Measurements from ENCODE around the gene KCNAB2. TPM values are rescaled to one million over a fixed set of nuclear protein-coding genes. Genes with fewer than 3 reads are reported as not detected.

Gene KCNAB2
- total RNA-seq, 1 donor from 2014 or later, result 3.3 TPM

DNA sequence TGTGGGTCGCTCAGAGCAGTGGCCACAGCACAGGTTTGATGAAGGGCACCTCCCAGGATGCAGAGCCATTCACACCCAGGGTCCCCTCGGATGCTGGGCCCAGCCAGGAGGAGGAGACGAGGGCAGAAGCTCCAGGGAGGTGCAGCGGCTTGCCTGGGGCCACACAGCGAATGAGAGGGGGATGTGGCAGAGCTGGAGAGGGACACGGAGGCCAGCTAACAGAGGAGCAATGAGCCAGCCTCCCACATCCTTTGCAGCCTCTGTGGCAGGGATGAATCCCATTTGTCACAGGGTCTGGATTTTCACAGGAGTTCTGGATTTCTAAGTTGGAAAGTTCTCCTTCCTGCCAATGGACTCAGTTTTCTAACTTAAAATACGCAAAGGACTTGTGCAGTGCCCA, 98.5 kb downstream of the KCNAB2 start:
- TF ChIP-seq, protein P1, sequence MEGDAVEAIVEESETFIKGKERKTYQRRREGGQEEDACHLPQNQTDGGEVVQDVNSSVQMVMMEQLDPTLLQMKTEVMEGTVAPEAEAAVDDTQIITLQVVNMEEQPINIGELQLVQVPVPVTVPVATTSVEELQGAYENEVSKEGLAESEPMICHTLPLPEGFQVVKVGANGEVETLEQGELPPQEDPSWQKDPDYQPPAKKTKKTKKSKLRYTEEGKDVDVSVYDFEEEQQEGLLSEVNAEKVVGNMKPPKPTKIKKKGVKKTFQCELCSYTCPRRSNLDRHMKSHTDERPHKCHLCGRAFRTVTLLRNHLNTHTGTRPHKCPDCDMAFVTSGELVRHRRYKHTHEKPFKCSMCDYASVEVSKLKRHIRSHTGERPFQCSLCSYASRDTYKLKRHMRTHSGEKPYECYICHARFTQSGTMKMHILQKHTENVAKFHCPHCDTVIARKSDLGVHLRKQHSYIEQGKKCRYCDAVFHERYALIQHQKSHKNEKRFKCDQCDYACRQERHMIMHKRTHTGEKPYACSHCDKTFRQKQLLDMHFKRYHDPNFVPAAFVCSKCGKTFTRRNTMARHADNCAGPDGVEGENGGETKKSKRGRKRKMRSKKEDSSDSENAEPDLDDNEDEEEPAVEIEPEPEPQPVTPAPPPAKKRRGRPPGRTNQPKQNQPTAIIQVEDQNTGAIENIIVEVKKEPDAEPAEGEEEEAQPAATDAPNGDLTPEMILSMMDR (conservative IDR thresholded peaks at IDR 0.05; ENCODE audit: low read depth, low read length), result no peak
- H3K4me3 ChIP-seq (ENCODE audit: low read depth, low read length), result no peak overlapping the region
- no peak for DNase-seq (ENCODE audit: low read depth)

DNA sequence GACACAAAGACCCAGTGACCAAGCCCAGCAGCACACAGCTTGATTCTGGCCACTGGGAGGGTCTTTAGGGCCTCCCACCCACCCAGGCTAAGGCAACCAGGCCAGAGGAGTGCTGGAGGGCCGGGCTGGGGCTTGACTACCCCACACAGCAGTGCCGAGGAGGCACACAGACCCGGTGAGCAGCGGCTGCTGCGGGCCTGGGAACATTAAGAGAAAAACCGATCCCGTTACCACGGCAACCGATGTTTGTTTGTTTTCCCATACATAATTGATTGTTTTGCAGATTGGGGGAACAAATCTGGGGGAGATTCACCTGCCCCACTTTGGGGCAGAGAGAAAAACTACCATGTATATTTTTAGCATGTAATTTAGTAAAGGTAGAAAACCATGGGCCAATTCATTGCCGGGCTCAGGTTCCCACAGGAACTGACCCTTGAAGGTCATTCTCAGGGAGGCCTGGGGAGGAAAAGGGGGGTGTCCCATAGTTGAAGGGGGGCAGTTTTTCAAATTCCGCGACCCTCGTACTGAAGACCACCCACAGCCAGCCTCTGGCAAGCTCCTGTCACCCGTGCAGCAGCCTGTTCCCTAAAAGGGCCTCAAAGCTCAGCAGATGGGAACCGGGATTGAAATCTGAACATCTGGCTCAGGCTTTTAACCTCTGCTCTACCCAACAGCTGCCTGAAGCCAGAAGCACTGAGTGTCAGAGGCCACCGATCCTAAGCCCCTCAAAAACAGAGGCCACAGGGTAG, 99.1 kb downstream of the KCNAB2 start:
- no peak overlapping the region for H3K4me3 ChIP-seq (ENCODE audit: low read depth, low read length)
- TF ChIP-seq, protein P1 (conservative IDR thresholded peaks at IDR 0.05; ENCODE audit: low read depth, low read length), result no peak
- DNase-seq (ENCODE audit: low read depth), result no peak

DNA sequence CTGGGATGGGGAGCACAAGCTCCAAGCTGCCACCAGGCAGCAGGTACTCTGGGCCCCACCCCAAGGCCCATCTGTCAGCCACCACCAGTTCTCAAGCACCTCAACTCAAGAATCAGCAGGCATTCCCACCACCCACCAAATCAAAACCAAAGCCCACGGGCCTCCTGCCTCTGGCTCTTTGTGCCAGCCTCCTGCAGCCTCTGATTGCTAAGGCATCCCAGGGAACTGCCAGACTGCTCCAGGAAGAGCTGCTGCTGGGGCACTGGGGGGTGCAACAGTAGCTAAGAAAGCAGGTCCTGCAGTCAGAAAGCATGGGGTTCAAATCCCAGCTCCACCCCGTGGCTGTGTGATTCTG, 99.7 kb downstream of the KCNAB2 start:
- TF ChIP-seq, protein P1 (conservative IDR thresholded peaks at IDR 0.05; ENCODE audit: low read depth, low read length), result no peak
- DNase-seq (ENCODE audit: low read depth), result no peak
- H3K4me3 ChIP-seq (ENCODE audit: low read depth, low read length), result no peak overlapping the region

DNA sequence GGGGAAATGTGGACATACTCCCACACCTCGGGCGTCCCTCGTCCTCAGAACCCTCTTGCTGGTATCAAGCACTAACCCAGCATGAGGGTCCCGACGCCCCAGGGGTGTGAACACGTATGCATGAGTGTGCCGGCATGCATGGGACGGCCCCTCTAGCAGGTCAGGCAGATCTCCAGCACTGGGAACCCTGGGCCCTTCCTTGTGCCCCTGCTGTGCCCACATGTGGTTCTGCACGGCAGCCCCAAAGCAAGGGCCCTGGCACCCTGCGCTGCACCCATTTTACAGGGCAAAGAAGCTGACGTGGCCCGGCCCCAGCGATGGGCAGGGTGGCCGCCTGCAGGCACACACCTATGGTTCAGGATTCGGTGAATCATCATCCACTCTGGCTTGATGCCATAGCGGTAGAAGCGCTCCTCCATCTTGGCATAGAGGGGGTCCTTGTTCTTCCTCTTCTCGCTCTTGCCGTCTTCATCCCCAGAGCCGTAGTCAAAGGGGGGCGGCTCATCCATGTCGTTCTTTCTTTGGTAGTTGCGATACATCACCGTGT, 100.2 kb downstream of the KCNAB2 start:
- H3K4me3 ChIP-seq (ENCODE audit: low read depth, low read length), result no peak overlapping the region
- DNase-seq (ENCODE audit: low read depth), result no peak
- TF ChIP-seq, protein P1 (conservative IDR thresholded peaks at IDR 0.05; ENCODE audit: low read depth, low read length), result no peak

DNA sequence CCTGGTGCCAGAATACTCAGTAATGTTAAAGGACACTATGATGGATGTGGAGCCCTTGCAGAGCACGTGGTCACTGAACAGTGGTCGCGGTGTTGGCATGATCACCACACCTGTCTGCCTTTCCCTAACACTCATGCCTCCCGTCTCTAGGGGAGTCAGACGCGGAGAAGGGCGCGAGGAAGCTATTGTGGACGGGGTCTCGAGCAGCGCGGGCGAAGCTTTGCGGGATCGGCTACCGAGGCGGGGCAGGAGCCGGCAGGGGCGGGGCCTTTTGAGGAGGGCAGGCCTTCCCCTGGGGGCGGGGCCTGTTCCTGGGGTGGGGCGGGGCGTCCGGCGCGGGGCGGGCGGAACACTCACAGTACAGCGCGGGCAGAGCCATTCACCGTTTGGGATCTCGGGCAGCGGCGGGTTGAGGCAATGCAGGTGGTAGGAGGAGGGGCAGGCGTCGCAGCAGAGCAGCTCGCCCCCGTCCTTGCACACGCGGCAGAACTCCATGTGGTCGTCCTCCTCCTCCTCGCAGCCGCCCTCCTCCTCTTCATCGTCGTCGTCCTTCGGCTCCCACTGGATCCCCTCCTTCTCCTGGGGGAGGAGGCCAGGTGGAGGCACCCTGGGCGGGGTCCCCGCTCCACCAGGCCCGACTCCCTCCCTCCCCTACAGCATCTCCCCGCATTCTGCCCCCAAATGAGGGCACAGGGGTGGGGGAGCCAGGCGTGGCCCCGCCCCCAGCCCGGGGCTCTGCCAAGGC, 103.0 kb downstream of the KCNAB2 start:
- no peak for DNase-seq (ENCODE audit: low read depth)
- TF ChIP-seq, protein P1 (conservative IDR thresholded peaks at IDR 0.05; ENCODE audit: low read depth, low read length), result no peak
- no peak overlapping the region for H3K4me3 ChIP-seq (ENCODE audit: low read depth, low read length)

DNA sequence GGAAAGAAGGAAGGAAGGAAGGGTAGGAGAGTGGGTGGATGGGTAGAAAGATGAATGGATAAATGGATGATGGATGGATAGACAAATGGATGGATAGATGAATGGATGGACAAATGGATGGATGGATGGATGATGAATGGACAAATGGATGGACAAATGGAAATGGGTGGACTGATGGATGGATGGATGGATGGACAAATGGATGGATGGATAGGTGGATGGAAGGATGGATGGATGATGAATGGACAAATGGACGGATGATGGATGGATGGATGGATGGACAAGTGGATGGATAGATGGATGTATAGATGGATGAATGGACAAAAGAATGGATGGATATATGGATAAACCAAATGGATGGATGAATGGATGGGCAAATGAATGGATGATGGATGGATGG, 103.9 kb downstream of the KCNAB2 start:
- H3K4me3 ChIP-seq (ENCODE audit: low read depth, low read length), result no peak overlapping the region
- no peak for DNase-seq (ENCODE audit: low read depth)
- TF ChIP-seq, protein P1 (conservative IDR thresholded peaks at IDR 0.05; ENCODE audit: low read depth, low read length), result no peak

Measured in epithelial cell of proximal tubule (primary cell).